GM19467 (cell line): ENCODE results near the gene HDAC7.

Source experiments
- ATAC-seq: cut with Tn5 transposase; IDR thresholded peaks from one replicate; pipeline ENCODE4 v1.9.1; 2021; ENCODE audit warnings: mild to moderate bottlenecking, moderate library complexity; ENCODE audit not compliant: unreplicated experiment

Gene HDAC7

DNA sequence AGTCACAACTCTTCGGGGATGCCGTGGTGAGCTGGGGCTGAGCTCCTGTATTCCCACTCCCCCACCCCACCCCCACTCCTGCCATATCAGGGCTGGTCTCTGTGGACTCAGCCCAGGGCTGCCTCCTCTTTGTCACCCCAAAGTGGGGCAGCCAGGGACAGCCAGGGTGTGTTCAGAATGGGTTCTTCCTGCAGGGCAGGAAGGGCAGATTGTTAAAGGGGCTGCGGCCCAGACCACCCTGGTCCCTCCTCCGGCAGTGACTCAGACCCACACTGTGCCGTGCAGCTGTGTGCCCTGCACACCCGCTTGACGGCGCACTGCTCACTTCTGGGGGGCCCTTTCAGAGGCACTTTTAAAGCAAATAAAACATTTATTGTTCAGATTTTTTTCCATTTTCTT lies 37.3 kb downstream of the HDAC7 start:
- ATAC-seq, result no peak

GRCh38 chr12:47781479-47782371 lies 38.0 kb downstream of the HDAC7 start:
- ATAC-seq, result no peak

DNA sequence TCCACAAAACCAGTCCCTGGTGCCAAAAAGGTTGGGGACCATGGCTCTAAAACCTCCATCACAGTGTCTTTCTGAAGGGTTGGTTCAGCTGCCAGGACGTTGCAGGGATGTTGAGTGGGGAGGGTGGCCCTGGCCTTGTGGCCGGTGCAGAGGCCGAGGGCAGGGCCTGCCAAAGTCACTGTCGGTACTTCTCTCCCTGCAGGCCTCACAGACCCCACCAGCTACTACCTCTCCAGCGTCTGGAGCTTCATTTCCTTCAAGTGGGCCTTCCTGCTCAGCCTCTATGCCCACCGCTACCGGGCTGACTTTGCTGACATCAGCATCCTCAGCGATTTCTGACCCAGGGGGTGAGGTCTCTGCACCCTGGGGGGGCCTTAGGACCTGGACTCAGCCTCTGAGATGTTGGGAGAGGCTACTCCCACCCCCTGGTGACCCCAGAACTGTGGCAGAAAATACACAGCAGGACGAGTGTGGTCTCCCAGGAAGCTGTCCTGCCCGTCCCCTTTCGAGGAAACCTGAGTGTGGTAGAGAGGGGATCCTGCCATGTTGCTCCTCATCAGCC lies 39.7 kb downstream of the HDAC7 start:
- ATAC-seq, result no peak

GRCh38 chr12:47779301-47779942 lies 40.3 kb downstream of the HDAC7 start:
- ATAC-seq, result peak; percentile 78

- ATAC-seq, result no peak
Measured at GRCh38 chr12:47778881-47779280, 40.8 kb downstream of the HDAC7 start.

- ATAC-seq, result no peak
Measured at GRCh38 chr12:47777741-47778558, 41.8 kb downstream of the HDAC7 start.

- ATAC-seq, result no peak
Measured at GRCh38 chr12:47777151-47777550, 42.6 kb downstream of the HDAC7 start.

- ATAC-seq, result no peak
Measured at GRCh38 chr12:47776471-47777143, 43.1 kb downstream of the HDAC7 start.

GRCh38 chr12:47775100-47775911 lies 44.4 kb downstream of the HDAC7 start:
- ATAC-seq, result no peak

GRCh38 chr12:47774663-47775062 lies 45.0 kb downstream of the HDAC7 start:
- no peak for ATAC-seq

- no peak for ATAC-seq
Measured at GRCh38 chr12:47773858-47774580, 45.7 kb downstream of the HDAC7 start.

DNA sequence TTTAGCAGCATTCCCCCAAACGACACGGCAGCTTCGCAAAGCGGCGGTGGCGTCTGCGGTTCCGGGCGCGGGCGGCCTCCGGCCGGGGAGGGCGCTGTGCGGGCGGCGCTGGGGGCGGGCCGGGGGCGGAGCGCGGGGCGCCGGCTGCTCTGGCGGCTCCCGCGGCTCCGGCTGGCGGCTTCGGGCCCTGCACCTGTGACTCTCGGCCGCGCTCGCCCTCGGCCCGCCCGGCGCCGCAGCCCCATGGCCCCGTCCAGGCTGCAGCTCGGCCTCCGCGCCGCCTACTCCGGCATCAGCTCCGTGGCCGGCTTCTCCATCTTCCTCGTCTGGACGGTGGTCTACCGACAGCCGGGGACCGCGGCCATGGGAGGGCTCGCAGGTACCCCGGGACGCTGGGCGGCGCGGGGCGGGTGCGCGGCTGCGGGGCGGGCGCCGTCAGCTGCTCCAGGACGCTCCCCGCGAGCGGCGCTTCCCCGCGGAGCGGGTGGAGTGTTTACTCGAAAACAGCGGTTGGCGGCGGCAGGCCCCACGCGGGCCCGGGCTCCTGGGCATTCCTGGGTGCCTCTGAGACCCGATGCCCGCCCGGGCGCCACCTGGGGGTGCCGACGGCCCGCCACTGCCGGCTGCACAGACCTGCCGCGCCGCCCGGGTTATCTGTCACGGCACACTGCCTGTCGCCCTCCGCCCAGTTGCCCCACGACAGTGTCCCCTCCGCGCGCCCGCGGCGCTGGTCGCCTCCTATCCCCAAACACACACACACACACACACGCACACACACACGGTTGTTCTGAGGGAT lies 46.4 kb downstream of the HDAC7 start, which contains the start of gene SLC48A1:
Gene SLC48A1 (plus strand): TSS at position 177 of the 796 bp plus-strand sequence. CDS start 67 bp downstream, at position 244.
- peak; percentile 82 for ATAC-seq

- ATAC-seq, result no peak
Measured at GRCh38 chr12:47772738-47773061, 47.0 kb downstream of the HDAC7 start.

DNA sequence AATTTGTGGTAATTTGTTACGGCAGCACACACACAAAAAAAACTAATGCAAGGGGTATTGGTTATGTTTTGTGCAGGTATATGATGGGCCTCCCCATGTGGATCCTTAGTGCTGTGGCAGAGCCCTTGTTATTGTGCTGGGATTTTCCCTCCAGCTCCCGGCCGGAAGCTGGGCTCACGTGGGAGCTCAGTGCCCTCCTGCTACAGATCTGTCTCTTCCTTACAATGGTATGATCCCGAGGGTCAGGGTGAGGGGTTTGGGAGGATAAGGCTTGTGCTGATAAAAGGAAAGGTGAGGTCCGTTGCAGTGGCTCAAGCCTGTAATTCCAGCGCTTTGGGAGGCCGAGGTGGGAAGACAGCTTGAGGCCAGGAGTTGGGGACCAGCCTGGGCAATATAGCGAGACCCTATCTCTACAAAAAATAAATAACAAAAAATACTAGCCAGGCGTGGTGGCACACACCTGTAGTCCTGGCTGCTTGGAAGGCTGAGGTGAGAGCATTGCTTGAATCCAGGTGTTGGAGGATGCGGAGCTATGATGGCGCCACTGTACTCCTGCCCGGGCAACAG lies 47.5 kb downstream of the HDAC7 start:
- ATAC-seq, result no peak

DNA sequence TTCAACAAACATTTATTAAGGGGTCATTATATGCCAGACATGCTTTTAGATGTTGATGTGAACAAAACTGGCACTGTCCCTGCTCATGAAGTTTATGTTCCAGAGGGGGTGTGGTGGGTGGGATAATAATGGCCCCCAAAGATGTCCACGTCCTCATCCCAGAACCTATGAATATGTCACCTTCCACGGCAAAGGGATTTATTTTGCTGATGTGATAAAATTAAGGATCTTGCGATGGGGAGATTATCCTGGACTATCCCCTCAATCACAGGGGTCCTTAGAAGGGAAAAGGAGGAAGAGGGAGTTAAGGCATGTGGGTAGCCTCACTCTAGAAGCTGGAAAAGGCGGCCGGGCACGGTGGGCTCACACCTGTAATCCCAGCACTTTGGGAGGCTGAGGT lies 48.4 kb downstream of the HDAC7 start:
- no peak for ATAC-seq

DNA sequence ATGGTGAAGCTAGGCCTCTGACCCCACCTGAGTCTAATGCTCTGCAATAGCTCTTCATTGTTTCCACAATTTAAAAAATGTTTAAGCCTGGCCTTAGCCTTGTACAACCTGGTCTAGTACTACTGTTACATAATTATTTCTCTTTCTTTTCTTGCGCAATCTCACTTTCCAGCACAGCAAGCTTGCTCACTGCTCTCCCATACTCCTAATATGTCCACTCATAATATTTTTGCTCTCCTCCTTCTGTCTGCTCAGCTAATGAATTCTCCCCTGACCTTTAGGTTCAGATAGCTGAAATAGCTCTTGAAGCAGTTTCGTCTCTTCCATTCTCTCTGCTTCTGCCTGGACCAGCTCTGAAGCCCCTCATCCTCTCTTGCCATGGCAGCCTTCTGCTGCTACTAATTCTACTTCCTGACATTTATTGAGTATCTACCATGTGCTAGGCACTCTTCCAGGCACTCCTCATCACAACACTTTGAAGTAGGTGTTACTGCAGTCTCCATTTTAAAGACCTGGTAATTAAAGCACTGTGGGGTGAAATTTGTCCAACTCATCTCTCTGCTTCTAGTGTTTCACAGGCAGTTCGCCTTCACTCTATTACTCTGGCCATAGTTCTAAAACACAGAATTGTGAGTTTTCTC lies 49.5 kb downstream of the HDAC7 start:
- no peak for ATAC-seq
